Subcutaneous adipose tissue (tissue), 4 donors: ENCODE data around the gene TDRD9. TPM values are rescaled to one million over a fixed set of nuclear protein-coding genes. Genes with fewer than 3 reads are reported as not detected.

ENCODE experiments used
- total RNA-seq, 4 donors: library from RNA; depleted of rRNA; stranded (reverse); fragments of >200 nt; gene quantifications; one replicate each; pipeline ENCODE4 v1.1.0, GENCODE V29; 2016
- TF ChIP-seq, protein P1 (sequence below): fragments of 450-650 bp; IDR thresholded peaks from one replicate; pipeline ENCODE4 v1.5.1; 2016; ENCODE audit warnings: low read depth, mild to moderate bottlenecking, control low read depth, antibody characterized with exemption, moderate library complexity

Gene TDRD9
- total RNA-seq, 4 donors from 2014 or later, result 0.38 to 3.9 (median 1.2) TPM

DNA sequence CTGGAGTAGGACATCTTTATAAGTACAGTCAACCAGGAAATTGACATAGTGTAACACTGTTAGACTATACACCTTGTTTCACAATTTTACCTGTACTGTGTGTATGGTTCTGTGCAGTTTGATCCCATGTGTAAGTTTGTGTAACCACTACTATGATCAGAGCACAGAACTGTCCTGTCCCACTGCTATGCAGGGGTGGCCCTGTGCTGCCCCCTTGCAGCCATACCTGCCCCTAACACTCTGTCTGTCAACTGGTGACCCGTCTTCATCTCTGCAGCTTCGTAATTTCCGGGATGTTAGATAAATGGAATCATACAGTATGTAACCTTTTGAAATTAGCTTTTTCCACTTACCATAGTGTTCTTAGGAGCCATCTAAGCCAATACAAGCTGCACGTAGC, 72.7 kb downstream of the TDRD9 start:
- TF ChIP-seq, protein P1, sequence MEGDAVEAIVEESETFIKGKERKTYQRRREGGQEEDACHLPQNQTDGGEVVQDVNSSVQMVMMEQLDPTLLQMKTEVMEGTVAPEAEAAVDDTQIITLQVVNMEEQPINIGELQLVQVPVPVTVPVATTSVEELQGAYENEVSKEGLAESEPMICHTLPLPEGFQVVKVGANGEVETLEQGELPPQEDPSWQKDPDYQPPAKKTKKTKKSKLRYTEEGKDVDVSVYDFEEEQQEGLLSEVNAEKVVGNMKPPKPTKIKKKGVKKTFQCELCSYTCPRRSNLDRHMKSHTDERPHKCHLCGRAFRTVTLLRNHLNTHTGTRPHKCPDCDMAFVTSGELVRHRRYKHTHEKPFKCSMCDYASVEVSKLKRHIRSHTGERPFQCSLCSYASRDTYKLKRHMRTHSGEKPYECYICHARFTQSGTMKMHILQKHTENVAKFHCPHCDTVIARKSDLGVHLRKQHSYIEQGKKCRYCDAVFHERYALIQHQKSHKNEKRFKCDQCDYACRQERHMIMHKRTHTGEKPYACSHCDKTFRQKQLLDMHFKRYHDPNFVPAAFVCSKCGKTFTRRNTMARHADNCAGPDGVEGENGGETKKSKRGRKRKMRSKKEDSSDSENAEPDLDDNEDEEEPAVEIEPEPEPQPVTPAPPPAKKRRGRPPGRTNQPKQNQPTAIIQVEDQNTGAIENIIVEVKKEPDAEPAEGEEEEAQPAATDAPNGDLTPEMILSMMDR, result no peak

DNA sequence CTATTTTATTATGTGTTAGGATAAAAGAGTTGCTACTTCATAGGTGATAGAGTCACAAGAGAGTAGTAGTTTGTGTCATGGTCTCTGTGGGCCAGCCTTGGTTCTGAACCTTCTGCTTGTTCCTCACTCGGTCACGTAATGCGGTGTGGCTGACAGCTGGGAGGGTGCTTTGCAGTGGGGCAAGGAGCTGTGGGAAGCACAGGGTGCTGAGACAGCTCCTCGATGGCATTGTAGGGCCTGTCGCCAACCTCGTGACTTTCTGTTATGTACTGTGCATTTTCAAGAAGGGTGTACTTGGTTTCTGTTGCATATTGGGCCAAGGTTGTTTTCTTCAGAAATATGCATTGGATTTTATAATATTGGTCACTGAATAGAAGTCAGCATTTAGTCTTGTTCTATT, 75.4 kb downstream of the TDRD9 start:
- TF ChIP-seq, protein P1, result no peak

DNA sequence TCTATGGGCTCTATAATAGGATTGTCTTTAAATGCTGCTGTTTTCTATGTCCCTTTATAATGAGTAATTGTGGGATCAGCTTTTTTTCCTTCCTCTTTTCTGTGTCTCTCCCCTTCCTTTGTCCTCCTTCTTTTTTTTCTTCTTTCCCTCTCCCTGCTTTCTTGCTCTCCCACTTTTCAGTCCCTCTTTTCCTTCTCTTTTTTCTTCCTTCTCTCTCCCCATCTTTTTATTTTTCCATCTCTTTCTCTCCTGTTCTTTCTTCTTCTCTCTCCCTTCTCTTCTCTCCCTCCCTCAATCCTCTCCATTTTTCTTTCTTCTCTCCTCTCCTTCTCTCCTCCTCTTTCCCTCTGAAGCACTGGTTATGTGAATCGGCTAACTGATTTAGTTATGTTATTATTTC, 76.6 kb downstream of the TDRD9 start:
- TF ChIP-seq, protein P1, result no peak

DNA sequence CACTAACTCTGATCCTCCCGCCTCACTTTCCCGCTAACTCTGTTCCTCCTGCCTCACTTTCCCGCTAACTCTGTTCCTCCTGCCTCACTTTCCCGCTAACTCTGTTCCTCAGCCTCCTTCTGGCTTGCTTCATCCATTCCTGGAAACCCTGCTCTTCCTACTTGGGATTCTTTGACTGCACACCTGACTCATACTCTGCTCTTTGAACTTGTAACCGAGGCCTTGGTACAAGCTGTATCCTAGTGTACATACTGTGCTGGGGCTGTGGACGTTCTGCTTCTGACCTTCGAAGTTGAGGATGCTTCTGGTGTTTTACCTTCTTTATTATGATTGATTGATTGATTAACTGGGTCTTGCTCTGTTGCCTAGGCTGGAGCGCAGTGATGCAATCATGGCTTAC, 77.2 kb downstream of the TDRD9 start:
- TF ChIP-seq, protein P1, result no peak

DNA sequence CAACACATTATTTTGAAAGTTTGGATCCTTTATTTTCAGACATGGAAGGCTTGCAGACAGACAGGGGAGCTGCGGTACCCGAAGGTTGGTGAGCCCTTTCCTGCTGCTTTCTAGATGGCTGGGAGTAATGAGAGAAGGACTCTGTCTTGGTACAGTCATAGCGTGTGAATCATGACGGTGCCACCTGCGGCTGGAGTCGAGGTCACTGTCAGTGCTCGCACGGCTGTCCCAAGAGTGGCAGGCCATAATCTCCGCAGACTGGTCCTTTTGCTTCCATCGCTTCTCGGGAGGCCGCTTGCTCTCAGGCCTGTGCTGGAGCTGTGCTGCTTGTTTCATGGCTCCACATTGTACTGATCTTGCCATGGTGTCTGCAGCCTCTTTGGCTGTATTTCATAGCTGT, 78.9 kb downstream of the TDRD9 start:
- TF ChIP-seq, protein P1, result no peak

DNA sequence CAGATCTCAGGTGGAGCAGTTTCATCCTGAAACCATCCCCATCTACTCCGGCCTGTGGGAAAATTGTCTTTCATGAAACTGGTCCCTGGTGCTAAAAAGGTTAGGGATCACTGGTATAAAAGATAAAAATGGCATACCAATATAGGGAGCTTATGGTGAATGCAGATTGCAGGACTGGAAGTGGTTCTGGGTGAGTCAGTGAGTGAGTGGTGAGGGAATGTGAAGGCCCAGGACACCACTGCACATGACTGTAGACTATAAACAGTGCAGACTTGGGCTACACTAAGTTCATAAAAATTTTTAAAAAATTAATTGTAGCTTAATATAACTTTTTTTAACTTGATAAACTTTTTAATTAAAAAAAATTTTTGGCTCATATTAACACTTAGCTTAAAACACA, 81.0 kb downstream of the TDRD9 start:
- TF ChIP-seq, protein P1, result no peak

DNA sequence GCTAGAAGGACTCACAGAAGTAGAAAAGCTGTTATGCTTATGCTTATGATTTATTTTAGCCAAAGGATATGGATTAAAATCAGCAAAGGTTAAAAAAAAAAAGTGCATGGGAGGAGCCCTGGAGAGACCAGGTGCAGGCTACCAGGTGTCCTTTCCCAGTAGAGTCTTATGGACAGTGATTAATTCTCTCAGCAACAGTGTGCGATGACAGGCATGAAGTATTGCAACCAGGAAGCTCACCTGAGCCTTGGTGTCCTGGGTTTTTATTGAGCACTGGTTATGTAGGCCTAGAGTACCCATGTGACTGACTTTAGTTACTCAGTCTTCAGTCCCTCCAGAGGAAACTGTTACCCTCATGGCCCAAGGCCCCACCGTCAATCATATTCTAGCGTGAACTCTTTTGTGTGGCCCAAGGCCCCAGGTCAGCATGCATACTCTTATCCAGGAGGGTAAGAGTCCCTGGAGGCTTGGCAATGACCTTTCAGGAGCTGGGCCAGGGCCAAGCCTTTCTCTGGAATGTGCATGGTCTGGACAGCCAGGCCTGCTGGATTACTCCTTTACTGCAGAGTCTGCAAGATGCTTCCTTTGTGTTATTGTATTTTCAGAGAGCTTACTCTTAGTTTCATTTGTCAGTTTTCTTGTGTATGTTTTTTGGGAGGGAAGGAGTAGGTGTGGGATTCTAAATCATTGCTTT, 83.7 kb downstream of the TDRD9 start:
- TF ChIP-seq, protein P1, result no peak
